GM12878 (cell line): ENCODE measurements around the gene KLRF2. TPM values are rescaled to one million over a fixed set of nuclear protein-coding genes. Genes with fewer than 3 reads are reported as not detected.

ENCODE experiments used
- ATAC-seq: fragments of 200-7000 bp; cut with Tn5 transposase; 3 replicates; pipeline ENCODE4 v1.9.1; 2020; ENCODE audit warnings: mild to moderate bottlenecking, moderate library complexity
- BruUV-seq: library from RNA; stranded (reverse); fragments of 400-500 nt; replicated peaks from 2 replicates; lab custom pipeline; 2021; lab: Mats Ljungman, UMichigan
- CTCF ChIA-PET: fragments of 300-600 bp; sonication (Branson Sonifier 250); formaldehyde crosslinking; extraction: SDS; loops from one replicate; lab custom pipeline; 2021; ENCODE audit warnings: inconsistent platforms; lab: Yijun Ruan, JAX
- POLR2A ChIA-PET: fragments of 350-600 bp; formaldehyde crosslinking; extraction: SDS; loops from one replicate; lab custom pipeline; 2021; ENCODE audit warnings: inconsistent platforms; lab: Charles Lee
- RAD21 ChIA-PET: fragments of 300-600 bp; sonication (Branson Sonifier 250); formaldehyde crosslinking; loops from one replicate; lab custom pipeline; 2023; ENCODE audit warnings: antibody characterized with exemption; ENCODE audit not compliant: unreplicated experiment; lab: Charles Lee
- SMC1A ChIA-PET: fragments of 300-600 bp; sonication (Branson Sonifier 250); formaldehyde crosslinking; loops from one replicate; lab custom pipeline; 2023; ENCODE audit not compliant: unreplicated experiment, uncharacterized antibody; lab: Charles Lee
- DNase-seq: peaks from one replicate; pipeline ENCODE4 v3.0.0-alpha.2; 2011; ENCODE audit warnings: low read depth, low spot score
- FAIRE-seq: peaks from 3 replicates; lab custom pipeline; 2011; peaks lifted over from hg19 to GRCh38; lab: Jason Lieb, UNC
- H2AFZ ChIP-seq: 2 replicates; pipeline ENCODE4 v1.6.0; 2011; ENCODE audit warnings: low read depth, low read length, control low read depth; ENCODE audit not compliant: control insufficient read depth
- H3K27ac ChIP-seq: 2 replicates; pipeline ENCODE4 v1.5.1; 2011; ENCODE audit warnings: control low read depth; ENCODE audit not compliant: control insufficient read depth, insufficient read depth
- H3K27me3 ChIP-seq, 2 experiments: replicated peaks in 1 of 2; 2 replicates each; pipeline versions ENCODE4 v1.6.0 to v1.6.1; 2011; ENCODE audit warnings: low read length in 1 of 2; ENCODE audit not compliant: control insufficient read depth in 2 of 2, insufficient read depth in 2 of 2
- H3K36me3 ChIP-seq, 2 experiments: 2 replicates each; pipeline ENCODE4 v1.5.1; 2011; ENCODE audit warnings: low read length in 1 of 2; ENCODE audit not compliant: control insufficient read depth in 2 of 2, insufficient read depth in 2 of 2
- H3K4me1 ChIP-seq: 2 replicates; pipeline ENCODE4 v1.6.1; 2011; ENCODE audit warnings: mild to moderate bottlenecking, low read length, moderate library complexity, mixed read lengths; ENCODE audit not compliant: control insufficient read depth, insufficient read depth
- H3K4me2 ChIP-seq: 2 replicates; pipeline ENCODE4 v1.6.0; 2011; ENCODE audit warnings: control low read depth; ENCODE audit not compliant: control insufficient read depth, insufficient read depth
- H3K4me3 ChIP-seq: fragments of 200-600 bp; sonication (generic); 2 replicates; pipeline ENCODE4 v1.5.1; 2016
- H3K79me2 ChIP-seq: 2 replicates; pipeline ENCODE4 v1.6.0; 2011; ENCODE audit warnings: low read length; ENCODE audit not compliant: control insufficient read depth, insufficient read depth
- H3K9ac ChIP-seq: 2 replicates; pipeline ENCODE4 v1.8.0; 2011; ENCODE audit warnings: low read length, control low read depth, mixed read lengths; ENCODE audit not compliant: control insufficient read depth, insufficient read depth
- H3K9me3 ChIP-seq: replicated peaks from 3 replicates; pipeline ENCODE4 v1.5.1; 2011; ENCODE audit warnings: mild to moderate bottlenecking, low read length; ENCODE audit not compliant: control insufficient read depth, insufficient read depth
- H4K20me1 ChIP-seq: 2 replicates; pipeline ENCODE4 v1.6.0; 2011; ENCODE audit not compliant: control insufficient read depth, insufficient read depth
- ASH2L ChIP-seq: fragments of 300-600, 200-600 bp; sonication (generic); IDR thresholded peaks from 2 replicates; pipeline ENCODE4 v1.6.1; 2017; ENCODE audit warnings: low read depth, mild to moderate bottlenecking, borderline replicate concordance
- BMI1 ChIP-seq: fragments of 450-650 bp; IDR thresholded peaks from 2 replicates; pipeline ENCODE4 v1.6.1; 2016; ENCODE audit warnings: mild to moderate bottlenecking, moderate library complexity, borderline replicate concordance
- CBX3 ChIP-seq: fragments of 200-600 bp; sonication (generic); IDR thresholded peaks from 2 replicates; pipeline ENCODE4 v1.6.1; 2016; ENCODE audit warnings: low read depth, borderline replicate concordance
- CHD1 ChIP-seq: IDR thresholded peaks from 2 replicates; pipeline ENCODE4 v1.6.1; 2012; ENCODE audit warnings: low read depth, low read length, improper control_type of control experiment
- EZH2 ChIP-seq: IDR thresholded peaks from 2 replicates; pipeline ENCODE4 v1.6.1; 2012; ENCODE audit warnings: low read depth, mild to moderate bottlenecking, control low read depth, inconsistent platforms, low read length, borderline replicate concordance; ENCODE audit not compliant: control insufficient read depth
- MTA2 ChIP-seq: fragments of 450-650 bp; IDR thresholded peaks from 2 replicates; pipeline ENCODE4 v1.6.1; 2016; ENCODE audit warnings: low read depth, mild to moderate bottlenecking, moderate library complexity
- RAD51 ChIP-seq: fragments of 450-650 bp; IDR thresholded peaks from 2 replicates; pipeline ENCODE4 v1.6.1; 2016; ENCODE audit warnings: moderate library complexity, mild to moderate bottlenecking, inconsistent platforms
- RCOR1 ChIP-seq: conservative IDR thresholded peaks from 2 replicates; pipeline ENCODE4 v1.6.1; 2012; ENCODE audit warnings: low read depth, low read length, improper control_type of control experiment
- RELA ChIP-seq: fragments of 450-650 bp; IDR thresholded peaks from 2 replicates; pipeline ENCODE4 v1.8.0; 2014; ENCODE audit warnings: borderline replicate concordance; ENCODE audit not compliant: partially characterized antibody
- TCF7 ChIP-seq: IDR thresholded peaks from 2 replicates; pipeline ENCODE4 v1.6.1; 2014; ENCODE audit warnings: antibody characterized with exemption, borderline replicate concordance
- YY1 ChIP-seq: IDR thresholded peaks from 2 replicates; pipeline ENCODE4 v1.6.1; 2011; ENCODE audit warnings: low read depth, mild to moderate bottlenecking, low read length
- ZBTB40 ChIP-seq: fragments of 450-650 bp; IDR thresholded peaks from 2 replicates; pipeline ENCODE4 v1.6.1; 2016; ENCODE audit warnings: mild to moderate bottlenecking, moderate library complexity, borderline replicate concordance
- WGBS: methylation state at CpG from one replicate; pipeline ENCODE4 v1.1.6; 2016; ENCODE audit warnings: low lambda C conversion rate; ENCODE audit not compliant: insufficient replicate concordance, insufficient coverage; ENCODE audit errors: missing lambda C conversion rate; 5-methylcytosine and 5-hydroxymethylcytosine counted together
- in situ Hi-C: fragments of 300-500 bp; cut with MboI; formaldehyde crosslinking; loops from 9 replicates; pipeline ENCODE4 v1.14.3; 2018; ENCODE audit warnings: mixed read lengths
- intact Hi-C: fragments of 100-400 bp; cut with micrococcal nuclease; formaldehyde crosslinking; loops from one replicate; pipeline ENCODE4 v1.14.2; 2022; ENCODE audit not compliant: unreplicated experiment
- polyA plus RNA-seq, 11 experiments: library from polyadenylated mRNA; depleted of rRNA in 4 of 11; unstranded in 6 of 11; stranded (reverse) in 5 of 11; fragments of >200 nt; fragmentation: Nextera tagmentation in 4 of 11; fragmentation: Illumina TruSeq in 1 of 11; extraction: Ambion mirVana in 4 of 11; extraction: Trizol in 1 of 11; gene quantifications; 1 replicate in 1 of 11; 2 replicates in 10 of 11; pipeline versions ENCODE4 v1.2.1 to v1.2.3, GENCODE V29; 2011 to 2016; ENCODE audit warnings: inconsistent platforms in 2 of 11, missing spikeins in 2 of 11, low read depth in 1 of 11
- total RNA-seq, 4 experiments: library from RNA; depleted of rRNA in 3 of 4; stranded (reverse); fragments of >200 nt in 3 of 4; fragmentation: Illumina TruSeq in 1 of 4; extraction: Trizol in 1 of 4; gene quantifications; 2 replicates each; pipeline versions ENCODE4 v1.2.1 to v1.2.3, GENCODE V29; 2013 to 2021

The KLRF2 gene
- total and polyA plus RNA-seq, 10 of the 15 experiments (the other 5 are each of a cell fraction or from before 2014, with no cell fraction given): 0.15 to 2.1 (median 0.26) TPM; not detected in 6

- TF ChIP-seq BMI1: no peak
- TF ChIP-seq YY1: no peak
- no peak for TF ChIP-seq RAD51
- no peaks in the 10 kb centered on the region for H3K9me3 ChIP-seq
- in situ Hi-C loops (no loop called here), intact Hi-C loops (no loop called here)
- ChIA-PET CTCF (interaction anchor here (0.5 to 2.2 kb wide), 4 partner anchors 15 to 188 kb away, joined by 3 to 6 read pairs (median 4); no protein-coding TSS in a partner anchor), SMC1A (interaction anchor here (0.8 to 1.1 kb wide), 3 partner anchors 8 to 180 kb away, joined by 3 to 4 read pairs (median 3); no protein-coding TSS in a partner anchor), POLR2A (no interaction called here), RAD21 (interaction anchor here (0.6 kb wide), 1 partner anchor 31 kb away, joined by 3 read pairs; no protein-coding TSS in a partner anchor)
- no peak for DNase-seq
- no TSS peak for BruUV-seq
- FAIRE-seq: no peak
- no peak overlapping the region for H3K4me2 ChIP-seq
- no peaks in the 10 kb centered on the region for H4K20me1 ChIP-seq
- no peak overlapping the region for H2AFZ ChIP-seq
- H3K79me2 ChIP-seq: no peaks in the 10 kb centered on the region
- no peak for ATAC-seq
- 50% methylated on average over 3 of the region's 3 CpGs for WGBS
- H3K36me3 ChIP-seq: no peaks in the 10 kb centered on the region
- no peak overlapping the region for H3K27ac ChIP-seq
- H3K4me3 ChIP-seq: no peak overlapping the region
- H3K4me1 ChIP-seq: no peaks in the 10 kb centered on the region
- no peaks in the 10 kb centered on the region for H3K27me3 ChIP-seq
- no peak overlapping the region for H3K9ac ChIP-seq
Measured at GRCh38 chr12:9931245-9931644, 50.0 kb downstream of the KLRF2 start.

- Histone ChIP-seq H4K20me1 (no peaks in the 10 kb centered on the region), H3K79me2 (no peaks in the 10 kb centered on the region), H3K9ac (no peak within 1 kb of the TSS), H3K4me1 (no peaks in the 10 kb centered on the region), H2AFZ (no peak within 1 kb of the TSS), H3K36me3 (no peaks in the 10 kb centered on the region), H3K4me2 (no peak within 1 kb of the TSS), H3K27ac (no peak within 1 kb of the TSS), H3K4me3 (no peak within 1 kb of the TSS), H3K9me3 (no peaks in the 10 kb centered on the region), H3K27me3 (no peaks in the 10 kb centered on the region)
- ChIA-PET CTCF (interaction anchor here (0.7 to 2.2 kb wide), 5 partner anchors 8 to 189 kb away, joined by 3 to 7 read pairs (median 4); no protein-coding TSS in a partner anchor), POLR2A (no interaction called here), RAD21 (no interaction called here), SMC1A (interaction anchor here (0.8 to 1.1 kb wide), 2 partner anchors 61 to 181 kb away, joined by 3 to 4 read pairs; no protein-coding TSS in a partner anchor)
- ATAC-seq (no peak), DNase-seq (no peak), FAIRE-seq (no peak)
- WGBS: 60% methylated on average over 6 of the region's 6 CpGs
- in situ Hi-C loops (no loop called here), intact Hi-C loops (no loop called here)
- BruUV-seq: no TSS peak
- TF ChIP-seq CHD1 (no peak), RCOR1 (no peak), RELA (no peak), ASH2L (no peak), ZBTB40 (no peak), MTA2 (no peak), EZH2 (no peak), CBX3 (no peak), TCF7 (no peak)
Measured at GRCh38 chr12:9932270-9932669, 51.0 kb downstream of the KLRF2 start, which contains the start of gene CLEC2A. Gene CLEC2A, minus strand, starts transcription at chr12:9932370. Its CDS starts 41 bp downstream, at chr12:9932329.
